Activated T-cell treated with anti-CD3 and anti-CD28 coated beads, Interleukin-2, amount 50 U/mL, for 1 hour (primary cell): ENCODE results near the gene COL4A4.
"Not testable (repeated sequence)": the region's sequence is repeated elsewhere in the genome, so short reads cannot be mapped to it uniquely, and the experiment has no call there.

Experiments used
- DNase-seq: peaks from one replicate; pipeline ENCODE4 v3.0.0-alpha.2; 2020

The COL4A4 gene

DNA sequence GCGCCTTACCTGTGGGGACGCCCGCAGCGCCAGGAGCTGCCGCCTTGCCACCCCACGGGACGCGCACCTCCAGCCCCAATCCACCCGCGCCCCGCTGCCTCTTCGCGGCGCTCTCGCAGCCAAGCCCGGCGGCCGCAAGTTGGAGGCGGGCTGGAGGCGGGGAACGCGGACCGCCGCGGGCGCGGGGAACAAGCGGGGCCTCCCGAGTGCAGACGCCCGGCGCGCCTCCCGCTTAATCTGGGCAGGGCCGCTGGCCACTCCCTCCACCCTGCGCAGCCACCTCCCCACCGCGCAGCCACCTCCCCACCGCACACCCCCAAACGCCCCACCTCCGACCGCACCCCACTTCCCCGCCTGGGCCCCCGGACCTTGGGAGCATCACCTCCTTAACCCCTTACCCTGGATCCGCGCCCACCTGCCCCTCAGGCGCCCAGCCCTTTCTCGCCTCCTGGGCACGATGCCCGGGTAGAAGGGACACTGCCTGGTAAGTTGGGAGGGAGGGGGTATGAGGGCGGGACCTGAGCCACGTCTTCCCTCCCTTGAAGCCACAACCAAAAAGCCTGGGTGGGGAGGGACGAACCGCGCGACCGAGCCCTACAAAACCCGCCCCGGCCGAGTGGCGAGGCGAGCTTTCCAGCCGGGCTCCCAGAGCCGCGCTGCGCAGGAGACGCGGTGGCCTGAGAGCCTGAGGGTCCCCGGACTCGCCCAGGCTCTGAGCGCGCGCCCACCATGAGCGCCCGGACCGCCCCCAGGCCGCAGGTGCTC lies at the start of gene COL4A4, which contains the start of gene COL4A3:
COL4A4 (minus strand) TSS at position 208 of the 765 bp plus-strand sequence. CDS start 16,722 bp downstream, outside the sequence.
COL4A3 (plus strand) TSS at position 627 of the 765 bp plus-strand sequence; CDS start at position 730, 103 bp downstream.
- DNase-seq, result no peak

DNA sequence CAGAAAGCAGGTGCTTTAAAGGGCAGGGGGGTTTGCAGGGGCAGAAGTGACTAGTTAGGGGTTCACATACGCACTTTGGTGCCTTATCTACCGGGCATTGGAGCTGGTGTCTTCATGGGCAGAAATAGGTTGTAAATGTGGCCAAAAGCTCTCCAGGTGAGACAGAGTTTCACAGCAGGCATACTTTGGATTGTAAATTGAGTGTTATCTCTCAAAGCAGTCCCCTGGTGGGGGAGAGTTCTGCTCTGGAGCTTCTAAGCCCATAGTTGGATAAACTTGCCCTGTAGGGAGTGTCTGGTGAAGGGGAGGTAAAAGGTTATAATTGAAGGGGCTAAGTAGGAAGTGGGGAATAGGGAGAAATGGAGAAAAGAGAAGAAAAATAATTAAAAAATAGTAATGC lies 43.6 kb upstream of the COL4A4 start:
- DNase-seq, result no peak

DNA sequence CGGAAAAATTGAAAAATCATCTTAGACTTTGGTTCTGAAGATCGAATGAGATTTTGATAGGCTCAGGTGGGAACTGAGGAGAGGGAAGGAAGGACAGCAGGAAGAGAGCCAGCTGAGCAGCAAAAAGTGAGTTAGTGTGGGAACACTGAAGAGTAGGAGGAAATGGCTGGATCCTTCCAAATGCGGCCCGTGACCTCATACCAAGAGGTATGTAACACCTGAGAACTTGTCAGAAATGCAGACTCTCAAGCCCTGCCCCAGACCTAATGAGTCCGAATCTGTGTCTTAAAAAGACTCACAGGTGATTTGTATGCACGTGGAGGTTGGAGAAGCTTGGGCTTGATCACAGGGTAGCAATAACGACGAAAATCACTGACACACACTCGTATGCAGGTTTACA lies 42.4 kb upstream of the COL4A4 start:
- DNase-seq, result no peak

DNA sequence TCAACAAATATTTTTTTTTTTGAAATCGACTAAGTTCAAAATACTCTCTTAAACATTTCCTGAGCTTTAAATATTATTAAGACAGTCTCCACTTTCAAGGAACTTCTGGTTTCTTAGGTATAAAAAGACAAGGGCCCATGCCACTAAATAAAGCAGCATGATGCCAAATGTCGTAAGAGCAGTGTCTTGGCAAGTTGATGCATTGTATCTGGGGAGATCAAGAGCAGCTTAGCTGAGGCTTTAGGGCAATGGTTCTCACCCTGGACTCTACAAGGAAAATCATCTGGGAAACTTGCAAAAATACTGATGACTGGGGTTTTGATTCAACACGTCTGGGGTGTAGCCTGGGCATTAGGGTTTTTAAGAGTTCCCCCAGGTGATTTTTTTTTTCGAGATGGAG lies 41.7 kb upstream of the COL4A4 start:
- DNase-seq, result no peak

DNA sequence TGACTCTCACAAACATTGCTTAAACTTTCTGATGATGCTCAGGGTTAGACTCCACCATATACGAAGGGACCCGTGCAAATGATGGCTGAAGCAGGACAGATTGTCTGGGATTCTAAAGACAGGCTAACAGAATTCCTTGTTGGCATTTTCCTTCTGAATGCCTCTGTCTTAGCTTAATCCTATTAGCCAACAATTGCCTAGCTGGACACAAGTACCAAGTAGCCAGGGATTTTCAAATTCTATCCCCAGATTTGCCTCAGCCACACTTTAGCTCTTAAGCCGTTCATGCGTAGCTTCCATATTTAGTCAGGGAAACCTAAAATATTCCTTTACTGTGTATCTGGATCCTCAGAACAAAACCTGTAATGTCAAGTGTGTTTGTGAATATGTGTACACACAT lies 40.4 kb upstream of the COL4A4 start:
- no peak for DNase-seq

DNA sequence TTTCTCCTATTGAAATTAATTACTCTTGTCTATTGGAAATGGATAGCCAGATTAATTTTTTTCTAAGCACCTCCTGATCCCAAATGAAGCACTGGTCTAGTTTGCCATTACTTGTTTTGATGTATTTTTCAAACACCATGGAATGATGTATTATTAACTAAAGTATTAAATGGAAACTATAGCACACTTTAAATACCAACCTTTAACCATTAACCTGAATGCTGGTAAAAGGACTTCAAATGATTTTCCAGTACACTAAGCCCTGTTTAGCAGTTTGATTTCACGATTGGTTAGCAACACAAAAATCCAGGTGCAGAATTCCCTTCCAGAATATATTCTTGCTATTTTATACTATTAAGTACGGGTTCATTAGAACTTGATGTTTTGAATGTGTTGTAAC lies 37.8 kb upstream of the COL4A4 start:
- DNase-seq, result no peak

DNA sequence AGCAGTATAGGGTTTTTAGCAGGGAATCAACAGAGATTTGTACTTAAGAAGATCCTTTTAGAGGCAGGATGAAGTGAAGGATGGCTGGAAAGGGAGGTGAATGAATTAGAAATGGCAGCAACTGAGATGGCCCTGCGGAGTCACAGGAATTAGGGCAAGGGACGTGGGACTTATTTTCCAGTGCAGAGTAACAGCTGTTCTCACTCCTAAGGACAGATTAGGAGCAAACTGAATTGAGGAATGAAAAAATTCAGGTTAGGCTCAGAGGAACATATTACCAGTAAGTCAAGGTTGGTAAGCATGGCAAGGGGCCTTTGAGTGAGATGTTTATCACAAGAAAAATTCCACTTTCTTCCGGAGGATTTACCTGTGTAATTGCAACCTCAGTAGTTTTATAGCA lies 34.9 kb upstream of the COL4A4 start:
- no peak for DNase-seq

DNA sequence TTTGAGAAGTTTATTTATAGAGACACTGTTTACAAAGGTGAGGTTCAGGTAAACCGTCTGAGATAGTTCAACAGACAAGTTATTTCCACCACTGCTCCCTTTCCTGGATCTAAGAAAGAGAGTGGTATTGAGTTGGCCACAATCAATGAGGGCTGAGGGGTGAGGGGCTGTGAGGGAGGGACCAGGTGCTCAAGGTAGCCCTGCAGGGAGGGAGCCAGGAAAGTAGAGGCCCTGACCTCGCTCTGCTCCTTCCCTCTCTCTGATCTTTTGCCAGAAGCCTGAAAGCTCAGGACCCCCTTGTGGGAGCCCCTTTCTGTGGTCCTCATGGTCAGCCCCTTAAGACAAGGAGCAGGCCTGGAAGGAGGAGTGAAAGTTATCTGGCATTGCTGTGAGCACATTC lies 30.2 kb upstream of the COL4A4 start:
- DNase-seq, result no peak

DNA sequence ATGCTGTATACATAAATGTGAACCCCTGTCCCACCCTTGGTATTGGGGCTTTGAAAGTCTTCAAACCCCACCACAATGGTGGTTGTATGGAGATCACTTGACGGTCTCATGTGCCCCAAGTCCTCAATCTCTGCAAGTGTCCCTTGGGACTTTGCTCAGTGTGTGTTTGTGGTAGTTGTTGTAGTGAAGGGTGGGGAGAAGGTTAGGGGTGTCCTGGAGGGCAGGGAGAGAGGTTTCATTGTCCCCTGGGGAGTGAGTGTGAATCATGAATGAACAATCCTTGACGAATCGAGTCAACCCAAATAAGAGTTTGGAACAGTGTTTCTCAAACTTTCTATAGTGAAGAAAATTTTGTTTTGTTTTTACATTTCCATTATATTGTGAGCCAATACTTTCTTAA lies 28.5 kb upstream of the COL4A4 start:
- no peak for DNase-seq

DNA sequence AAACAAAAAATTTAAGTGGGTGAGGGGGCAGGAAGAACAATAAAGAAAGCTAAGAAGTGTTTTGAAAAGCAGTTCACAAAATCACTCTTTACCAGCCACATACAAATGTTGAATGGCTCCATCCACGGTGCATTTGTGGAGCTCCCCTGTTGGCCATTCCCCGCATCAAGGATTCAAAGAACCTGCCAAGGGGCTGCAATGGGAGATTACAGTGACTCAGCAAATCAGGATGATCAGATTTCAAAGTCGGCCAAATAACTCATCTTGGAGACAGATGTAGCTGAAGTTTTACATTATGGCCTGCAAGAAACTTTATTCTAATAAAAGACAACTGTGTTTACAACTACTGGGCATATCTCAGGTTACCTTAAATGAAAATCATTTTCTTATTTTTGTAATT lies 27.4 kb upstream of the COL4A4 start:
- no peak for DNase-seq

DNA sequence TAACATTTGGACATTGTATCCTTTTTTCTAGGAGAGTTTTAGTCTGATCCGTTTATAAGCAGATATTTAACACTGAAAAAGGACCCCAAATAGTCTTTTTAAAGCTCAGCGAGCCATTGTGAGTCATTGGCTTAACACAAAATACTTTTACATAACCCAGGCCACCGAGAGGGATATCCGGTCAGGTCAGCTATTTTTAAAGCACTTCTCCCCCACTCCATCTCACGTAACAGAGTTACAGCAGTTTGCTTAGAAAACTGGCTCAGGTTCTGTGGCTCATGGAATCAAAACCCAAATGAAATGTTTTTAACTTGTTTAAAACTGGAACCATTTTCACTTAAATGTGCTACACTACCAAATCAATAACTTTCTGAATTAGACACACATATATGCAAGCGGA lies 24.3 kb upstream of the COL4A4 start:
- DNase-seq, result no peak

DNA sequence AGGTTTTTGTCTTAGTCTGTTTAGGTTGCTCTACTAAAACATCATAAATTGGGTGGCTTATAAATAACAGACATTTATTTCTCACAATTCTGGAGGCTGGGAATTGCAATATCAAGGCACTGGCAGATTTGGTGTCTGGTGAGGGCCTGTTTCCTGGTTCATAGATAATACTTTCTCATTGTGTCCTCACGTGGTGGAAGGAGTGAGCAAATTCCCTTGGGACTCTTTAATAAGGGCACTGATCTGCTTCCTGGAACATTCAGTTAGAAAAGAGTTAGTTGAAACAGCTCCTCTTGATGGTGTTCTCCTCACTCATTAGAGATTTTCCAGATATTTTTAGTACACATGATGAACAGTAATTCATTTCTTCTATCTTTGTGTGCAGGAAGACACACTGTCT lies 22.7 kb upstream of the COL4A4 start:
- no peak for DNase-seq

DNA sequence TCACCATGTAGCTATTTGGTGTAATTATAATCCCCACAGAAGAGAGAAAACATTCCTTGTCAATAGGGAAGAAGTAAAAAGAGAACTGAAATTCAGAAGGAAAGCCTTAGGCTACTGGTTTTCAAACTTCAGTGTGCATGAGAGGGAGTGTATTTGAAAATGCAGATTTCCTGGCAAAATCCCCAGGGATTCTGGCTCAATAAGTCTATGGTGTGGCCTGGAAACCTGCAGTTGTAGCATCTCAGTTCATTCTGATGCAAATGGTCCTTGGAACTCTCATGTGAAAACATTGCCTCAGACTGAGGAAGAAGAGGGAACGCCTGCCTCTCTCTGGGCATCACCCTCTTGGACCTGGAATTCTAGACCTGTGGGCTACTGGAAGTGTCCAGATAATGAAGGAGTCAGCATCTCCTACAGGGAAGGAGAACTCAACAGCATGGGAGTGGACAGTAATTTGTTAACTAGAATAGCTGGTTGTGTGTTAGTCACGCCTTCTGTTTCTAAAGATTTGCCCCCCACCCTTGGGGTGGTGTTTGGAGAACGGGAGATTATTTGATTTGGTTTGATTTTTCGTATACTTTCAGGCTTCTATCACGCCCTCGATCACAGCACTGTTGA lies 21.7 kb upstream of the COL4A4 start:
- DNase-seq, result no peak

DNA sequence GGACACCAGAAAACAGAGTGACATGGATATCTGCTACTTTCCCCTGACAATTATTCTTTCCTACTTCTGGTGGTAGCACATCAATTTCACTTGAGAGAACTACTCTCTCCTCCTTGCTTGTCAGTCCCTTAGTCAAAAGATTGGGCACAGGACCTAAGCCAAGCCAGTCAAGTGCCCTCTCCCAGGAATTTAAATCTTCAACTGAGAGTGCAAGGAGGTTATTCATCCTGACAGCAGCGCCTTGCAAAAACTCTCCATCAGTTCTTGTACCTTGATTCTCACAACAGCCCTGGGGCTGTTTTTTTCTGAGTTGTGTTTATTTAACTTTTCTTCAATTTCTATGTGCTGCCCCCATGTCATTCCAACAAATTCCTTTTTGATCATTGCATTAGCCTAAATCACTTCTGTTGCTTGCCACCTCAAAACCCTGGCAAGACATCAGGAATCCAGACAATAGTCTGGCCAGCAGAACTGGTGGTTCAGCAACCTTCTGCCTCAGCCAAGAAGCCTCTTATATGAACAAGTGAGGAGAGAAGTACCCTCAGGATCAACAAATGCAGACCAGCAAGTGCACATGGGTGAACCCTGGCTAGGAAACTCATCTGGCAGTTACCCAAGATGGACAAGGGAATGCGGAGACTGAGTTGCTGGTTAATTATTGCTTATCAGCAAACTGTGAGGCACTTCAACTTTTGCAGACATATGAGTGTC lies 19.8 kb upstream of the COL4A4 start:
- DNase-seq, result no peak

DNA sequence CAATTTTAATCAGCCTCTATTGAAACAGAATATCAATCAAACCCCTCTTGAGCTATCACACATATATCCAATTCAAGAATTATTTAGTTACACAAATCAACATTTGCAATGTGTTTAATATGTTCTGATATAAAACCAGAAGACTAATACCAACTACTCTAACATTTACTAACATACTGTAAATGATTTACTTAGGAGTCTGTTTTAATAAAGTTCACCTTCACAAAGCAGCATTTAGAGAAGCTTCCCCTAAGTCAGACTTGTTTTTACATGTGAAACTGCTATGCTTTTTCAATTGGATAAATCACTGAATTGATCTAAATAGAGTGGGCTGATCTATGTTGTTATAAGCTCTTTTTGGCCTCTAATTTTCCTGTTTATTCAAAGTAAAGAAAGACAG lies 18.8 kb upstream of the COL4A4 start:
- no peak for DNase-seq

DNA sequence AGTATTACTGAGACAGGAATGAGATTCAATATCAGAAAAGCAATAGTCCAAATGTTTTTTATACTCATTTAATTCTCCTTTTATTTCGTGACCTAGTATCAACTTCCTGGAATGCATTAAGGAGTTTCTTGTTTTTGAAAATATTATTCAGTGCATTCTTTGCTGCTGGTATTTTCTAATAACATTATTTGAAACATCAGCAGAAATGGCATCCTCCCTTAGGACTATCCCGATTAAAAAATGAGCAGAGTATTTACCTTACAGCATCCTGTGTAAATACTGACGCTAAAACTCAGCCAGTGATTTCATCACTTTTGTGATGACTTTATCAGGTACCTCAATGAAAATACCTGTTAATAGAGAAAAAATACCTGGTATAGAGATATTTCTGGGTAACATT lies 16.8 kb upstream of the COL4A4 start:
- DNase-seq, result no peak

DNA sequence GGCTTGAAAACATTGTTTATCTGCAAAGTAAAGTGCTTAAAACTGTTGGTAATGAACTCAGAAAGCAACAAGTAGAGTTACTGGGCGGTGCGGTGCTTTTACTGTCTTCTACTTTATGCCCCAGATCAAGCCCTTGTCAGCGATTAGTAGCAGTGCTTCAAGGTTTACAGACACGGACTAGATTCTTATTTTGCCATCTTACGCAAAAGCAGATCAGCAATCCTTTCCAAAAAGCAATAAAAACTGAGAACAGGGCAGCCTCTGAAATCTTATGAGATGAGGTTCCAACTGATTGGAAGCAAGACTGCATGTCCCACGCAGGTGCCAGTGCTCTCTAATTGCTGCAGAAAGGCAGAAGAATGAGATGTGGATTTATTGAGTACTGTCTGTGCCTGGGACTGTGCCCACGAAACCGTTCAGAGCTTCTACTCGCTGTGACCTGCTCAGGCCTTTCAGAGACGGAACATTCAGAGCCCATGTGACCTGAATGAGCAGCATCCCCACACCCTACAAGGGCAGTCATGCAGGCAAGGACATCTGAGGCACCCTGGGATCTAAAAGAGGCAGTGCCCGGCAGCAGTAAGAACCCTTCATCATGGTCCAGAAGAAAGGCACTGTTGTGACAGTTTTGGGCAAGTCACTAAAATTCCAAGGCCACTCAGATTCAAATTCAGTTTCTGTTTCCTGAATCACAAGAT lies 16.1 kb upstream of the COL4A4 start:
- DNase-seq, result no peak

DNA sequence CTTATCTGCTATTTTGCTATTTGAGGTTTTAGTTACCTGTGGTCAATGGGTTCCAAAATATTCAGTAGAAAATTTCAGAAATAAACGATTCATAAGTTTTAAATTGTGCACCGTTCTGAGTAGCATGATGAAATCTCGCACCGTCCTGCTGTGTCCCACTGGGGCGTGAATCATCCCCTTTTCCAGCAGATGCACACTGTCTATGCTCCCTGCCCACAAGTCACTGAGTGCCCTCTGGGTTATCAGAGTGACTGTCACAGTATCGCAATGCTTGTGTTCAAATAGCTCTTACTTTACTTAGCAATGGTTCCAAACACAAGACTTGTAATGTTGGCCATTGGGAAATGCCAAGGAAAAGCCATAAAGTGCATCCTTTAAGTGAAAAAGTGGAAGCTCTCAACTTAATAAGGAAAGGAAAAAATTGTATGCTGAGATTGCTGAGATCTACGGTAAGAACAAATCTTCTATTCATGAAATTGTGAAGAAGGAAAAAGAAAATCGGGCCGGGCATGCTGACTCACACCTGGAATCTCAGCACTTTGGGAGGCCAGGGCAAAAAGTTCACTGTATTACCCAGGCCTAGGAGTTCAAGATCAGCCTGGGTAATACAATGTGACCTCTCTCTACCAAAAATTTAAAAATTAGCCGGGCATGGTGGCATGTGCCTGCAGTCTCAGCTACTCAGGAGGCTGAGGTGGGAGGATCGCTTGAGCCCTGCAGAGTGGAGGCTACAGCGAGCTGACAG lies 13.8 kb upstream of the COL4A4 start:
- DNase-seq, result no peak

DNA sequence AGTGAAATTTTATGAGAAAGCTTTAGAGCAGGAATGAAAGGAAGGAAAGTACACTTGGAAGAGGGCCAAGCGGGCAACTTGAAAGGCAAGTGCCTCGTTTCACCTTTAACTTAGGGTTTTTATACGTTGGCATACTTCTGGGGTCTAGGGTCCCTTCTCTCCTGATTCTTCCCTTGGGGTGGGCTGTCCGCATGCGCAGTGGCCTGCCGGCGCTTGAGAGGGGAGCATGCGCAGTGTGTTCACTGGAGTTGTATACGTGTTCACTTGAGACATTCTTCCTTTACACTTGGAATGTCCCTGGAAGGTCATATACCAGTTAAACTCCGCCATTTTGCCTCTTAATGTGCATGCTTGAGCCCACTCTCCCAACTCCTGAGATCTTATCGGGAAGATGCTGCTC lies 7.8 kb upstream of the COL4A4 start:
- not testable (repeated sequence) for DNase-seq

DNA sequence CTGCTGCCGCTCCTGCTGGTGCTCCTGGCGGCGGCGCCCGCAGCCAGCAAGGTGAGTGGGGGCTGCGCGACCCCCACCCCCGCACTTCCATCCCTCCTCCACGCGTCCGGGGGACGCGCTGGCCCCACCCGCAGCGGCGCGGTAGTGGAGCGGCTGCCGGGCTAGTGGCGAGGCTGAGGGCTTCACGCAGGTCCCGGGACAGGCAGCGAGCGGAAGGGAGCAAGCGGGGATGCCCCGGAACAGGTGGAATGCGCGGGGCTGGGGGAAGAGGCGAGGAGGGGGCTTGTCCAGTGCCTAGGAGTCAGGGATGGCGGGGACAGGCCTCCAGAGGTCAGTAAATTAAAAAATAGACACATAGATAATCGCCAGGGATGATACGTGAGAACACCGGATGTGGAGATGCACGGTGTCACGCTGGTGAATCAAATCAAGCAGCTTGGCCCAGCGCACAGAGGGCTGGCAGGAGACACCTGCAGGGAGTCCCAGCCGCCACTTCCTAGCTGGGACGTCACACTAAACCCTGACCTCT lies 822 bp upstream of the COL4A4 start:
- DNase-seq, result no peak

DNA sequence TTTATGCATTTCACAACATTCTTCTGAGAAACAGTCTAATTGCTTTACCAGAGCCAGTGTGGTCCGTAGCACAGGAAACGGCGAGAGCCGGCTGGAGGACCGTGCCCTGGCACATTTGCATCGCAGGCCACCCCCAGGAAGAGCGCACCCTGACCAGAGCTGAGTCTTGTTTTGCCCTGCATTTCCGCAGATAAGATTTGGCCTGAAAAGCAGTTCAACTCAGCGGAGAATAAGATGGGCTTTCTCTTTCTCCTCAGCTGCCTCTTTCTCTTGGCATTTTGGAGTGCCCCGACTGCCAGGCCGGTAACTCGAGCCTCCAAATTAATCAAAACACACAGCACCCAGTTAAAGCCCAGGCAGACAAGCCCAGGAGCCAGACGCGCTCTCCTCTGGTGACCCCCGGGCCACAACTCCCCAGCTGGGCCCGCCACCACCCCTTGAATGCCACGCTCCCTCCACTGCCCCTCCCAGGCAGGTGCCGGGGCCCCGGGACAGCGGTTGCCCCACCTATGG lies 464 bp downstream of the COL4A4 start:
- no peak for DNase-seq

DNA sequence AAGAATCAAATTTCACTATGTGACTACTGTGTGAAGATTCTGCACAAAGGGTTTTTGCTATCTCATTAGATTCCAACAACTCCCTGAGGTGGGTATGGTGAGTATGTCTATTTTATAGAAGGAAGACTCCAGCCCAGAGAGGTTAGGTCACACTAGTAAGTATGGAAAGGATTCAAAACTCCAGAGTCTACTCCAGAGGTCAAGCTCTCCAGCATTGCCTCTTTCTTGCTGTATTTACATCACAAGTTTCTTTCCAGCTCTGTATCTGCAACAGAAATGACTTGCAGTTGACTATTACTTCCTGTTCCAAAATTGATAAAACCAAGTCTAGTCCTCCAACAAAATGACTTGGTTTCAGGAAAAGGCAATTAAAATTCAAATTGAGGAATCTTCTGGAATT lies 2.1 kb downstream of the COL4A4 start:
- DNase-seq, result no peak
